ENCODE data around the gene KLHDC4. TPM values are rescaled to one million over a fixed set of nuclear protein-coding genes. Genes with fewer than 3 reads are reported as not detected.

KLHDC4 gene
- total RNA-seq, 1 donor from 2014 or later = 11.7 TPM

DNA sequence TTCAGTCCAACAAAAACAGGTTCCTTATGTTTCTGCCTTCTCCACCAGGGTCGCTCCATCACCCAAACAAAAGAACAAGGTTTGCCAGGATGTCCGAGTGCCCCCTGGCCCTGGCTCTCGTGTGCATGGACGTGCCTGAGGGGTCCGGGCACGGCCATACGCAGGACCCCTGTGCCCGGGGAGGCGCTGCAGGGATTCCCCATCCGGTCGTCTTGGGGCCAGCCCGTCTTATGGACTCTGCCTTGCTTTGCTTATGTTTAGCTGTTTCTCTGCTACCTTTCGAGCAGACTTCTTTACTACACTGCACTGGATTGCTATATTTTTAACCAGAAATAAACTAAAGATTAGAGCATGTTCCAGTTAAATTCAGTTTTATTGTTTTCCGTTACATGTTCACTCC is 68.0 kb downstream of the KLHDC4 start:
- Histone ChIP-seq H3K4me3 (no peak overlapping the region), H3K4me1 (peaks cover 6% of the 10 kb centered on the region), H3K27me3 (ENCODE audit: low read depth) (no peaks in the 10 kb centered on the region), H3K36me3 (peaks cover 4% of the 10 kb centered on the region), H3K9me3 (replicated peaks) (no peaks in the 10 kb centered on the region), H3K27ac (replicated peaks) (no peak overlapping the region)
- TF ChIP-seq, protein P1, sequence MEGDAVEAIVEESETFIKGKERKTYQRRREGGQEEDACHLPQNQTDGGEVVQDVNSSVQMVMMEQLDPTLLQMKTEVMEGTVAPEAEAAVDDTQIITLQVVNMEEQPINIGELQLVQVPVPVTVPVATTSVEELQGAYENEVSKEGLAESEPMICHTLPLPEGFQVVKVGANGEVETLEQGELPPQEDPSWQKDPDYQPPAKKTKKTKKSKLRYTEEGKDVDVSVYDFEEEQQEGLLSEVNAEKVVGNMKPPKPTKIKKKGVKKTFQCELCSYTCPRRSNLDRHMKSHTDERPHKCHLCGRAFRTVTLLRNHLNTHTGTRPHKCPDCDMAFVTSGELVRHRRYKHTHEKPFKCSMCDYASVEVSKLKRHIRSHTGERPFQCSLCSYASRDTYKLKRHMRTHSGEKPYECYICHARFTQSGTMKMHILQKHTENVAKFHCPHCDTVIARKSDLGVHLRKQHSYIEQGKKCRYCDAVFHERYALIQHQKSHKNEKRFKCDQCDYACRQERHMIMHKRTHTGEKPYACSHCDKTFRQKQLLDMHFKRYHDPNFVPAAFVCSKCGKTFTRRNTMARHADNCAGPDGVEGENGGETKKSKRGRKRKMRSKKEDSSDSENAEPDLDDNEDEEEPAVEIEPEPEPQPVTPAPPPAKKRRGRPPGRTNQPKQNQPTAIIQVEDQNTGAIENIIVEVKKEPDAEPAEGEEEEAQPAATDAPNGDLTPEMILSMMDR (IDR thresholded peaks at IDR 0.05; ENCODE audit: borderline replicate concordance) = no peak
- DNase-seq = no peak
- intact Hi-C loops (cut with micrococcal nuclease) = no loop called here

DNA sequence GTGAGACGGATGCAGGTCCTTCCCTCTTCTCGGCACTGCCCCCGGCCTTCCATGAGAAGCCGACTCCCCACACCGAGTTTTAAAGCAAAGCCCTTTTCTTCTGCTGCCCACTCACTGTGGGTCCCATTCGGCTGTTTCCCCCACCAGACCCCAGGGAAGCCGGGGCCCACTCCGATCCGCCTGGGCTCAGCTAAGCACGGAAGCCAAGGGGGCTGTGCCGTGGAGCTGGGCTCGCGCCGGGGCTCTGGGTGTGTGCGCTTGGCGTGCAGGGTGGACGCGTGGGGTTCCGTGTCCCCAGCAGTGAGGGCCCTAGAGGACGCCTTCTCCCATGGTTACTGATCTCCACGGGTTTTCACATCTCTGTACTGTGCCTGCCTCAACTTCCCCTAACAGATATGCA is 68.5 kb downstream of the KLHDC4 start:
- TF ChIP-seq, protein P1 (IDR thresholded peaks at IDR 0.05; ENCODE audit: borderline replicate concordance) = no peak
- Histone ChIP-seq H3K27me3 (ENCODE audit: low read depth) (no peaks in the 10 kb centered on the region), H3K4me1 (peaks cover 2% of the 10 kb centered on the region), H3K36me3 (peaks cover 4% of the 10 kb centered on the region), H3K27ac (replicated peaks) (no peak overlapping the region), H3K9me3 (replicated peaks) (no peaks in the 10 kb centered on the region), H3K4me3 (no peak overlapping the region)
- DNase-seq = no peak
- intact Hi-C loops (cut with micrococcal nuclease) = no loop called here

DNA sequence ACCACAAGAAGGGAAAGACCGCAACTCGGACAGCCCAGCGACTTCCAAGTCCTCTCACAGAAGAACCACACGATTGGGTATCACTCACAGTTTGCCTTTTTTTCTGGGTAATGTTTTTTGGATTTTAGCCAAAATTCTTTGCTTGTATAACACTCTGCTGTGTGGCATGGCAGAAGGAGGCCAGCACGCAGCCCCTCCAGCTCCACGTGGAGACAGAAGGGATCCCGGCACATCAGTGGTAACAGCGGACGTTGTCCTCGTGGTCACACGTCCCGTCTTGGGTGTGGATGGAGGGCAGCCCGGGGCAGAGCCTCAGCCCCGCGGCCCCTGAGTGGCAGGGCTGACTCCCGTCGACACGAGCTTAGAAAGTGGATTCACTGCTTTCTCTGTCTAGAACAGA is 69.1 kb downstream of the KLHDC4 start:
- Histone ChIP-seq H3K4me1 (peaks cover 3% of the 10 kb centered on the region), H3K27me3 (ENCODE audit: low read depth) (no peaks in the 10 kb centered on the region), H3K36me3 (peaks cover 4% of the 10 kb centered on the region), H3K9me3 (replicated peaks) (no peaks in the 10 kb centered on the region), H3K4me3 (no peak overlapping the region), H3K27ac (replicated peaks) (no peak overlapping the region)
- DNase-seq = no peak
- intact Hi-C loops (cut with micrococcal nuclease) = no loop called here
- TF ChIP-seq, protein P1 (IDR thresholded peaks at IDR 0.05; ENCODE audit: borderline replicate concordance) = no peak

DNA sequence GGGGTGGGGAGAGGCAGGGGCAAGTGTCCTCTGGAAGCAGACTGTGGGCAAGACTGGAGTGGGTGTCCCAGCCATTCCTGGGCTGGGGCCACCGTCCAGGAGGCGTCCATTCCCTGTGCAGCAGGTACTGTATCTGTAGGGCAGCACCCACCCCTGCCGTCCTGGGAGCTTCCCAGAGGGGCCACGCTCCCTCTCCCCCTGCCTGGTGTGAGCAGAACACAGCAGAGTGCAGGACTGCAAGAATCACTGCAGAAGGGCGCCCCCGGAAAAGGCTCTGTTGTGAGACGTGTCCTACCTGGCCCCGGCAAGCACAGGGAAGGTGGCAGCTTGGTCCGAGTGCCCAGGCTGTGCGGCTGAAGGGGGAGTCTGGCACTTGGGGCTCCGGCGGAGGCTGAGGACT is 70.3 kb downstream of the KLHDC4 start:
- Histone ChIP-seq H3K9me3 (replicated peaks) (no peaks in the 10 kb centered on the region), H3K4me1 (peaks cover 10% of the 10 kb centered on the region), H3K27ac (replicated peaks) (no peak overlapping the region), H3K27me3 (ENCODE audit: low read depth) (peaks cover 8% of the 10 kb centered on the region), H3K4me3 (no peak overlapping the region), H3K36me3 (no peaks in the 10 kb centered on the region)
- no peak for DNase-seq
- TF ChIP-seq, protein P1 (IDR thresholded peaks at IDR 0.05; ENCODE audit: borderline replicate concordance) = no peak
- intact Hi-C loops (cut with micrococcal nuclease) = no loop called here

DNA sequence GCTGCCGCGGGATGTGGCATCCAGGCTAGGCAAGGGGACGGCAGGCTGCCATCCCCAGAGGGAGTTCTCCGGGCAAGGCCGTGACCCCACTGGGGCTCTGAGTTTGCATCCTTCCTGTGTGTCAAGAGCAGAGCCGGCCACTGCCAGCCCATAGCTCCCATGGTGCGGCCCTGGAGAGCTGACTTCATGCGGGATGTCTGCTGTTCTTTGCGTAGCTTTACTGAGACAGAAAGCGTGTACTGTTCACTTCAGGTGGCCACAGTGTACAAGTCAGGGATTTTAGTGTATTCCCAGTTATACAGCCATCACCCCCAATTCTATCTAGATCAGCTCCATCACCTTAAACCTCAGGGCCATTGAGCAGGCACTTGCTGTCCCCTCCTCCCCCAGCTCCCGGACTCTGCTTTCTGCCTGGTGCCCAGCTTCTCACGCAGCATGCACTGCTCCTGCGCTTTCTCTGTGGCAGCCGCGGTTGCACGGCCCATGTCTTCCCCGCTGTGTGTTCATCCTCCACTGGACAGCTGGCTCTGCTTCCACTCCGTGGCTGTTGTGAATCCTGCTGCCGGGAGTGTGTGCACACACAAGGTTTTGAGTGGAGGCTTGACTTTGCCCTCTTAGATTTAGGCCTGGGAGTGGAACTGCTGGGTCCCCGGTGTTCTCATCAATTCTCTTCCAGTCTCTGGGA is 71.2 kb downstream of the KLHDC4 start:
- Histone ChIP-seq H3K4me1 (peaks cover 10% of the 10 kb centered on the region), H3K9me3 (replicated peaks) (no peaks in the 10 kb centered on the region), H3K36me3 (no peaks in the 10 kb centered on the region), H3K27me3 (ENCODE audit: low read depth) (peaks cover 17% of the 10 kb centered on the region), H3K4me3 (no peak overlapping the region), H3K27ac (replicated peaks) (no peak overlapping the region)
- no peak for DNase-seq
- intact Hi-C loops (cut with micrococcal nuclease) = no loop called here
- TF ChIP-seq, protein P1 (IDR thresholded peaks at IDR 0.05; ENCODE audit: borderline replicate concordance) = no peak

Measured in left ventricle myocardium inferior (tissue), 1 donor.